ENCODE measurements around the gene CHKA. TPM values are rescaled to one million over a fixed set of nuclear protein-coding genes. Genes with fewer than 3 reads are reported as not detected.

CHKA gene
- polyA plus RNA-seq, 1 of the 3 experiments (the other 2 are of a cell fraction) = 12.3 TPM

- POLR2A ChIA-PET = no interaction called here
Observed at GRCh38 chr11:68077617-68078582, 43.3 kb downstream of the CHKA start.

More at GRCh38 chr11:68077617-68078582, 43.3 kb downstream of the CHKA start:
- no peak overlapping the region for H3K4me2 ChIP-seq
- no peak overlapping the region for H3K27ac ChIP-seq (ENCODE audit: low read depth in 2 of 2, low read length in 1 of 2)
- no peak overlapping the region for H3K9ac ChIP-seq
- H3K36me3 ChIP-seq (replicated peaks in 1 of 2; ENCODE audit: control insufficient read depth in 1 of 2, insufficient read depth in 2 of 2, low read length in 1 of 2) = peaks cover 0 to 2% of the 10 kb centered on the region in 2 experiments
- no peaks in the 10 kb centered on the region for H3K9me3 ChIP-seq
- no peaks in the 10 kb centered on the region for H3K79me2 ChIP-seq (ENCODE audit: insufficient read depth)
- no peaks in the 10 kb centered on the region for H3K27me3 ChIP-seq (ENCODE audit: insufficient read depth)
- no peak overlapping the region for H2AFZ ChIP-seq (ENCODE audit: low read depth)
- DNase-seq = no peak
- H3K4me3 ChIP-seq (ENCODE audit: low read depth in 2 of 2, low read length in 1 of 2) = no peak overlapping the region
- CTCF ChIA-PET = interaction anchor here (0.6 kb wide), 1 partner anchor 24 kb away, joined by 3 read pairs; no protein-coding TSS in a partner anchor
- WGBS (ENCODE audit: low lambda C conversion rate) = 91% methylated on average over 8 of the region's 8 CpGs
- no peaks in the 10 kb centered on the region for H4K20me1 ChIP-seq (ENCODE audit: insufficient read depth)
- no peaks in the 10 kb centered on the region for H3F3A ChIP-seq (replicated peaks; ENCODE audit: insufficient read depth)
- TF ChIP-seq SMC3 (IDR thresholded peaks at IDR 0.05; ENCODE audit: low read depth, low read length) (no peak), USF1 (IDR thresholded peaks at IDR 0.05; ENCODE audit: borderline replicate concordance, low read depth) (no peak), JUND (IDR thresholded peaks at IDR 0.05) (no peak), FOXM1 (IDR thresholded peaks at IDR 0.05; ENCODE audit: low read depth) (no peak), REST (IDR thresholded peaks at IDR 0.05; ENCODE audit: low read depth, low read length) (no peak), ELF1 (IDR thresholded peaks at IDR 0.05) (no peak), EP300 (IDR thresholded peaks at IDR 0.05; ENCODE audit: borderline replicate concordance in 1 of 2, low read depth in 1 of 2, low read length in 1 of 2) (no peak)
- no peaks in the 10 kb centered on the region for H3K4me1 ChIP-seq (ENCODE audit: control insufficient read depth in 1 of 2, insufficient read depth in 2 of 2, low read depth in 1 of 2, low read length in 1 of 2)
- H3K9me2 ChIP-seq = no peaks in the 10 kb centered on the region

Data from SK-N-SH (cell line).